ENCODE results near the gene CTSZ.

The CTSZ gene

DNA sequence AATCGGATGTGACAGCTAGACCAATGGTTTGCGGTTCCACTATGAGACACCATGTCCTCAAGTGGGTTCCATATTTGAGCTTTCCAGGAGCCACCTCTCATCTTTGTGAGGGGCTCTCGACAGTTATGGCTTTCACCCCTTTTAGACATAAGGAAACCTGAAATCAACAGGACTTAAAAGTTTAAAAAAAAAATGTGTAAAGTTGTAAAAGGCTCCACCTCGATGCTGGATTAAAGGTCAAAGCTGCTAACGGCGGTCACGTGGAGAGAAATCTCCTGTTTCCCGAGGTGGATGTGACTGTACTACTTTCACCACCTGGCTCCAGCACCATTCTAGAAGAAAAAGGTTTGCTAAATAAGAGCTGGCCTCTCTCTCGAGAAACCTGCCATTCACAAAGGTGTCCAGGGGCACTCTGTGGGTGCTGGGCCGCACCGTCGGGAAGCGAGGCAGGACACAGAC lies 24.5 kb upstream of the CTSZ start:
- DNase-seq, result no peak
- no peak for ATAC-seq

DNA sequence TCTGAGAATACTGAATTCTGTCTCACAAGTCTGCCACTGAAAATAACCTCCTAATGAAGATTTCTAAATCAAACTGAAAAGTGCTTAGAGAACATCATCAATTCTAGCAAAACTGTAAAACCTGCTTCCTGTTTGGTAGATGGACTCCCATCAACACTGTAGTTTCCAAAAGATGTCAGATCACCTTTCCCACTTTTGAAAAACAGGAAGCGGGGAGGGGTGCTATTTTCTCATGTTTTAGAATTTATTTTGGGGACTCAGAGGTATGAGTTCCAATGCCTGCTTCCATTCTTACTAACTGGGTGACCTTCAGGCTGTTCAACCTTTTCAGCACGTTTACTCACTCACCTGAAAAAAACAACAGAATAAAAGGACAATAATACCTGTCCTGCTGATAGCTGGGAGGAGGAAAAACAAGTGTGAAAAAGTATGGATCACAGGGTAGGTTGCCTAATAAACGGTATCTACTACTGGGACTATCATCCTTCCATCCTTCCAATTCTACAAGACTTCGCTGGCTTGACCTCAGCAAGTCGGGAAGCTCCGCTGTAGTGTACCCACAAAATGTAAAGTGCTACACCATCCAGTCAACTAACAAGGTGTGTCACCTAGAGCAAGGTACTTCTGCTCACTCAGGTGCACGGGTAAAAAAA lies 24.0 kb upstream of the CTSZ start:
- DNase-seq (no peak), ATAC-seq (no peak)

DNA sequence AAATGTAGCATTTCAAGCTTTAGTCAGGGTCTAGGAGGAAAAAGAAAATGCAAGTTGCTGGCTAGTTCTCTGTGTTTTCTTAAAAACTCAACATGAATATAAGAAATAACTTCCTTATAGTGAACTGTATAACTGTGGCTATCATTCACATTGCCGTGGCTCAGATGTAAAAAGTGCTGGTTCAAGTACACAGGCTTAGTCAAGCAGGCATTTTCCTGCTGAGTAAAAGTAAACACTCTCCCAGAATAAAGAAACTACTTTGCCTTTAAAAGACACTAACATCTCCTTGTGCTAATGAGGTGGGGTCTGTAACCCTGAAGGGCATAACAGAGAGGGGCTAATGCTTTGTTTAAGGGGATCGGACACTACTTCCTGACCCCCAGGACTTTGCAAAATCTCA lies 21.8 kb upstream of the CTSZ start:
- ATAC-seq, result no peak
- no peak for DNase-seq

- DNase-seq (no peak), ATAC-seq (no peak)
These were observed 20.8 kb upstream of the CTSZ start for GRCh38 chr20:59027741-59028320.

DNA sequence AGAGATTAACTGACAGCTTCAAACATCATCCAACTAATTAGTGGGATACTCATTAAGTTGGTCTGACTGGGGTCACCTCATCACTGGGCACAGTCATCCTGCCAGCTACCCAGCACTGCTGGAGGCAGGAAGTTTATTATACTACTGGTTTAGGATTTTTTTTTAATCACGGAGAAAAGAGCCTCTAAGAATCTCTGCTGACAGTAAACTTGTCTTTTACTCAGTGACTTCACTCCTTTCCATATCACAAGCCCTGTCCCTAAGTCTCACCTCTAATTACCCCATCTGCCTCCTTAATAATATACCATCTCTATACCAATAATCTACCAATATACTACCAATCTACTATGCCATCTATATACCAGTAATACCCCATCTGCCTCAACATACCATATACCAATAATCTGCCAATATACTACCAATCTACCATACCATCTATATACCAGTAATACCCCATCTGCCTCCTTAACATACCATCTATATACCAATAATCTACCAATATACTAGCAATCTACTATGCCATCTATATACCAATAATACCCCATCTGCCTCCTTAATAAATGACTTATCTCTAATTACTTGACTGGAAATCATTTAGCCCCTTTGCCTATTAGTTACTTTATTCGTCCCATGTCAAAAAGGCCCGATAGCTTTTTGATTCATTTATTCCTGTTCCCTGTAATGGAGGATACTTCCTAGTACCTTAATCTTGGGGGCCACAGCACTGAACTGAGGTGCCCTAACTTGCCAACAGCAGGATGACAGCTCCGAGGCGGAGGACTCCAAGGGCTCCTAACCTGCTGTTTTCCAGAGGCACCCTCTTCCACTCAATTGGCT lies 20.1 kb upstream of the CTSZ start:
- ATAC-seq, result no peak
- DNase-seq, result no peak

DNA sequence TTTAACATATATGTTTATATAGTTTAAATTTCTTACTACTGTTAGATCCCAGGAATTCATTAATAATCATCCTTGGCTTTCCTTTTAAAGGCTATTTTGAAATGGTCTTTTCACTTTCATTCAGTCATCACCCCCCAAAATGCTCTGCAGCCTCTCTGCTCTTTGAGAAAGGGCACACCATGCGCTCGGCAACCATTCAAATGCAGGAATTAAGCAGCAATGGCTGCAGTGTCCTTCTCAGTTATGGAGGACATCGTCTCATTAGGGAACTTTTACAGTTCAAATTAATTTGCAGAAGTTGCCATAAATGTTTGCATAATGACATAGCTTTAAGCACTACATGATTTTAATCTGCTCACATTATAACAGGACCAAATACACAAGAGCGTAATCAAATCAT lies 18.5 kb upstream of the CTSZ start:
- no peak for ATAC-seq
- no peak for DNase-seq

GRCh38 chr20:59025086-59025485 lies 18.0 kb upstream of the CTSZ start:
- ATAC-seq, result no peak
- DNase-seq, result no peak

DNA sequence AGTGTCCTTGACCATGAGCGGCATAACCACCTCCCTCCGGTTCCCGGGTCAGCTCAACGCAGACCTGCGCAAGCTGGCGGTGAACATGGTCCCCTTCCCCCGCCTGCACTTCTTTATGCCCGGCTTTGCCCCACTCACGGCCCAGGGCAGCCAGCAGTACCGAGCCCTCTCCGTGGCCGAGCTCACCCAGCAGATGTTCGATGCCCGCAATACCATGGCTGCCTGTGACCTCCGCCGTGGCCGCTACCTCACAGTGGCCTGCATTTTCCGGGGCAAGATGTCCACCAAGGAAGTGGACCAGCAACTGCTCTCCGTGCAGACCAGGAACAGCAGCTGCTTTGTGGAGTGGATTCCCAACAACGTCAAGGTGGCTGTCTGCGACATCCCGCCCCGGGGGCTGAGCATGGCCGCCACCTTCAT lies 17.1 kb upstream of the CTSZ start:
- ATAC-seq (no peak), DNase-seq (no peak)

DNA sequence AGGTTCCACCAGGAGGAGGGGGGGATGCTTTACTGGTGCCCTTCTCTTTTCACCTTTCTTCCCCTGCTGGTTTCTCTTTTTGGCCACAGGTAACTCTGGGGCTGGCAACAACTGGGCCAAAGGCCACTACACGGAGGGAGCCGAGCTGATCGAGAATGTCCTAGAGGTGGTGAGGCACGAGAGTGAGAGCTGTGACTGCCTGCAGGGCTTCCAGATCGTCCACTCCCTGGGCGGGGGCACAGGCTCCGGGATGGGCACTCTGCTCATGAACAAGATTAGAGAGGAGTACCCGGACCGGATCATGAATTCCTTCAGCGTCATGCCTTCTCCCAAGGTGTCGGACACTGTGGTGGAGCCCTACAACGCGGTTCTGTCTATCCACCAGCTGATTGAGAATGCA lies 16.6 kb upstream of the CTSZ start:
- ATAC-seq (no peak), DNase-seq (no peak)

DNA sequence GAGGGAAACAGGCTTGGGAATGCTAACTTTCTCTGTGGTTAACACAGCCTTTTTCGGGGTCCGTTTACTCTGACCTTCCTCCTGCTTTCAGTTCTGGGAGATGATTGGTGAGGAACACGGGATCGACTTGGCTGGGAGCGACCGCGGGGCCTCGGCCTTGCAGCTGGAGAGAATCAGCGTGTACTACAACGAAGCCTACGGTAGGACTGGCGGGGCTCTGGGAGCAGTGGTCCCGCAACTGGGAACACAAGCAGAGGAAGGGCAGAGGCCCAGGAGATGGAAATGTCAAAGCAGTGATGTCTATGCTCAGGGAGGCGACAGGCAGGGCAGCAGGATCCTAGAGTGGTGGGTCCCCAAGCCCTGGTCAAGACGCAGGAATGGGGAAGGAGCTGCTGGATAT lies 15.7 kb upstream of the CTSZ start:
- DNase-seq (no peak), ATAC-seq (no peak)

DNA sequence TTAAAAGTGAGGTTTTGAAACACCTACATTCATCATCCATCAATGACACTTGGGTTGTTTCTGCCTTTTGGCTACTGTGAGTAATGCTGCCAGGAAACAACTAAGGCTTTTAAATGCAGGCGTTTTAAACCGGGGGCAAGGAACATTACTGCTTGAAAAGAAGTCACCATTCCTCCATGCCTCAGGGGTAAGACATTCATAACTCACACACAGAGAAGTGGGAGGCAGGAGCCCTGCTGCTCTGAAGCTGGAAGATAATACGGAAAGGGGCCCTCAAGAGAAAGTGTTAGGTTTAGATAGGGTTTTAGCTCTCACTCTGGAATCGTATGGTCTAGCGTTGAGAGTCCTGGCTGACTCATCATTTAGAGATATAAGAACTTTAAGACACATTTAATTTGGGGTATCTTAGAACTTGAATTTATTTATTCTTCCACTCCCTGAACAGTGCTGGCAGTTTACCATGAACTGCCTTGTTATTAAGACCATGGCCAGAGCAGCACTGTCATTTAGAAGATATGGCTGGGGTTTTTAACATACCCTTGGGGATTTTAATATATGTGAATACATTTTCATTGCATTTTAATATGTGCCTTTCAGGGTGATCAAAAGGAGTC lies 14.0 kb upstream of the CTSZ start:
- ATAC-seq, result no peak
- DNase-seq, result no peak

DNA sequence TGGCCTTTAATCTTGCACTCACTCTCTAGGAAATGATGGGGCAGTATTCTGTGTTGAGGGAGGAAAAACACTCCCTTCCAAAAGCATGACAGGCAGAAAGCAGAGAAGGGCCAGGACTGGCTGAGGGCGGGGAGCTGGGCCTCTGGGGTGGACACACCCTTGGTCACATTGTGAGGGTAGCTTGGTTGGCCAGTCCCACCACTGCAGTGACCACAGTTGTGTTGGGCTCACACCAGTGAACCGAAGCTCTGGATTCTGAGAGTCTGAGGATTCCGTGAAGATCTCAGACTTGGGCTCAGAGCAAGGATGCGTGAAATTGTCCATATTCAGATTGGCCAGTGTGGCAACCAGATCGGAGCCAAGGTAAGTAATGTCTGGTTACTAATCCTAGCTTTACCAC lies 12.2 kb upstream of the CTSZ start, which contains the start of gene TUBB1:
Gene TUBB1, plus strand, starts transcription at position 213 of the 400 bp plus-strand sequence. Its CDS starts 94 bp downstream, at position 307.
- ATAC-seq, result no peak

GRCh38 chr20:59018817-59019216 lies 11.8 kb upstream of the CTSZ start:
- no peak for DNase-seq
- ATAC-seq, result no peak

More for the DNA sequence above, 12.2 kb upstream of the CTSZ start, which contains the start of gene TUBB1:
- DNase-seq, result no peak

- DNase-seq (no peak), ATAC-seq (no peak)
These were observed 10.6 kb upstream of the CTSZ start for GRCh38 chr20:59017493-59018231.

DNA sequence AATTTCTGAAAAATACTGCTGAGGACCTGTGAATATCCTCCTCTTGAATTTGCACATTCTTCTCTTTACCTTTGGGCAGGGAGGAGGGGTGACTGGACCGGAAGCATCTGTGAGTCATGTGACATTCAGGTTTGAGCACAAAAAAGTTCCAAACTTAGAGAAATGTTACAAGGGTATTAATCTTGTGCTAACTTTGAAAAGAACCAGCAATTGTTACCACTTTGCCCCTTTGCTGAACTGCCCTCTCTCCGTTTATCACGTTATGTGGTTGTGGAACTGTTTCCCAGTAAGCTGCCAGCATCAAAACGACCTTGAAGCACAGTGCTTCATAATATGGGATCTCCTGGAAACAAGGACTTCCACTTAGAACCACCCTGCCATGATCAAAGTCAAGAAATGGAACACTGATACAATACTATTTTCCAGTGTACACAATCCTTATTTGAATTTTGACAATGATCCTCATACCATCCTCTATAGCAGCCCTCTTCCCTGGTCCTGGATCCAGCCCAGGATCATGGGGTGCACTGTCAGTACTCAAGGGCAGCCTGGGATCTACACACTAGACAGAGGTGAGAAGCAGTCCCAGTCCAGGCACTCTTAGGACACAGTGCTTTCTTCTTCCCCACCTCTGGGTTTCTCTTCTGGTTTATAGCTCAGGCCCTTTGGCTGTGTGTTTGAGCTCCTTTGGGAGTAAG lies 9.9 kb upstream of the CTSZ start:
- no peak for ATAC-seq

DNA sequence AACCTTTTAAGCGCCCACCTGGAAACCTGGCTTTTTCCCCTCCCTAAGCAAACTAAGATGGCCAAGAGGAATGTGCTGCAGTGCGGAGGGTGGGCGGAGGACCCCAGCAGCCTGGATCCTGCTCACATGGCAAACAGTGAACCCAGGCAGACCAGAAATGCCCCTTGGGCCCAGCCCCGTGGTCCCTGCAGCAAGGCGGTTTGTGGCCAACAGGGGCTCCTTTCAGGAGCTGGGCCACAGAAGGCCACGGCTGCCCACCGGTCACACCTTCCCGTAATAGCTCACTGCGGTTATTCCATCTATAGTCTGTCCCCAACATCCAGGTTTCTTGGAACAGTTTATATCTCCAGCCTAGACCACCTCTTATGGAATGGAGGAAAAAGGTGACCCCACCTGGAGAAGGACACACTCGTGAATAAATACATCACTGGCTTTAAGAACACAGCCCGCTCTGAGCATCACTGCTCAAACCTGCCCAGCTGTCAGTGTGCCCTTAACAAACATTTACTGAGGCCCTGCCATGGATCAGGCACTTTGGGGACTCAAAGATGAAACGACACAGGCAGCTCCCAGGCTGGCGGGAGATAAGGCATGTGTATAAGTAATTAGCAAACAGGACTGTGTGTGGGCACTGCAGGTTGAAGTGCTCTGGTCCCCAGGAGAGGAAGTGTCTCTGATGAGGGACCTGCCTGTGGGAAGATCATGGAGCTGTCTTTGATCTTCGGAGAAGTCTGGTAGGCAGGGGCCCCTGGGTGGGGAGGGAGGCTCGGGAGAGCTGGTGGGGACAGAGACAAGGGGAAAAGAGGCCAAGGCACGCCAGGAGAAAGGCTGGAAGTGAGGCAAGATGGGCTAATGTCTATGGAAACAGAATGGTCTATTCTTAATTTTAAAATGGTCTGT lies 9.0 kb upstream of the CTSZ start:
- ATAC-seq, result no peak
- no peak for DNase-seq

More for the DNA sequence above, 9.9 kb upstream of the CTSZ start:
- no peak for DNase-seq

GRCh38 chr20:59015411-59015810 lies 8.4 kb upstream of the CTSZ start:
- DNase-seq (no peak), ATAC-seq (no peak)

DNA sequence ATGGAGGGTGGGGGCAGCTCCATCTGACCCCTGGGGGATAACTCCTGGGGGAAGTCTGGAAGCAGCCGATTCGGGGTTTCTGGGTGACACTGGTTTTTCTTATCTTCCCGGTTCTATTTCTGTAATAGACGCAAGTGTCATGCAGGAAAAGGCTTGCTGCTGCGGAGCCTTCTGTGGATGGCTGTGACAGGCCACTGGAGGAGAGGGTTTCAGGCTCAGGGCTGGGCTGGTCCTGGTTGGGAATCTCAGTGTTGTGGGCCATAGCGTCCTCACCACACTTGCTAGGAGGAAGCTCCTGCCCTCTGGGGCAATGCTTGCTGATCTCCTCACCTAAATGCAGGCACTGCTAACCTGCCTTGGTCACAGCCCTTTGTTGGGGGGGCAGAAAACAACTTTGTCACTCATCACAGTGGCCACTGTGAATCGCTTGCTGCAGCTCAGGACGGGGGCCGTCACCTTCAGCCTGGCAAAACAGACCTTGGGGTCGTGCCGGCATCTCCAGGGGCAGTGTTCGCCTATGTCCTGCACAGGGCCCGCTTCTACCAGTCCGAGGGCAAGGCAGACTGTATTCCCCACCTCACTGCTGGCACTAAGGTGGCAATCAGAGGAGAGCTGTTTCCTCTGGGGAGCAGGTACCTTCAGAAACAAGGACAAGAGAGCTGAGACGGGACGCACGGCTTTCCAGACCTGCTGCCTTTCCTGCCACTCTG lies 7.8 kb upstream of the CTSZ start:
- ATAC-seq (no peak), DNase-seq (no peak)

- ATAC-seq (no peak), DNase-seq (no peak)
These were observed 7.0 kb upstream of the CTSZ start for GRCh38 chr20:59013959-59014608.

Data from stimulated activated naive CD8-positive, alpha-beta T cell treated with anti-CD3 and anti-CD28 coated beads, Interleukin-15, Interleukin-2, amounts not matched to agents 100 U/mL and 50 U/mL, for 24 hours (primary cell).